LNCaP clone FGC (cell line): ENCODE results near the gene BRIX1.

Experiments used
- DNase-seq: peaks from one replicate; pipeline ENCODE4 v3.0.0-alpha.2; 2011; ENCODE audit warnings: low read depth
- H3K4me3 ChIP-seq: 2 replicates; pipeline ENCODE4 v1.5.1; 2011; ENCODE audit warnings: mild to moderate bottlenecking, low read depth, low read length, control low read depth
- TF ChIP-seq, protein P1 (sequence below): IDR thresholded peaks from 2 replicates; pipeline ENCODE4 v1.5.1; 2012; ENCODE audit warnings: mild to moderate bottlenecking; ENCODE audit not compliant: control insufficient read depth, insufficient read depth; ENCODE audit errors: extremely low read depth

The BRIX1 gene

DNA sequence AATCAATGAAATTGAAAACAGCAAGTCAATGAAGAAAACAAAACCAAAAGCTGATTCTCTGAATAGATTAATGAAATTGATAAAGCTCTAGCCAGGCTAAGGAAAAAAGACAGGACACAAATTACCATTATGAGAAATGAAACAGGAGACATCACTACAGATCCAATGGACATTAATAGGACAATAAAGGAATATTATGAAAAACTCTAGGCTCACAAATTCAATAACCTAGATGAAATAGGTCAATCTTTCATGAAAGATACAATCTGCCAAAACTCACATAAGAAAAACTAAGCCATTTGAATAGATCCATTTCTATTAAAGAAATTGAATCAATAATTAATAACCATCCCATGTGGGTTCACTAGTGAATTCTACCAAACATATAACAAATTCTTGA lies 39.2 kb upstream of the BRIX1 start:
- DNase-seq = no peak
- H3K4me3 ChIP-seq = no peak overlapping the region
- TF ChIP-seq, protein P1, sequence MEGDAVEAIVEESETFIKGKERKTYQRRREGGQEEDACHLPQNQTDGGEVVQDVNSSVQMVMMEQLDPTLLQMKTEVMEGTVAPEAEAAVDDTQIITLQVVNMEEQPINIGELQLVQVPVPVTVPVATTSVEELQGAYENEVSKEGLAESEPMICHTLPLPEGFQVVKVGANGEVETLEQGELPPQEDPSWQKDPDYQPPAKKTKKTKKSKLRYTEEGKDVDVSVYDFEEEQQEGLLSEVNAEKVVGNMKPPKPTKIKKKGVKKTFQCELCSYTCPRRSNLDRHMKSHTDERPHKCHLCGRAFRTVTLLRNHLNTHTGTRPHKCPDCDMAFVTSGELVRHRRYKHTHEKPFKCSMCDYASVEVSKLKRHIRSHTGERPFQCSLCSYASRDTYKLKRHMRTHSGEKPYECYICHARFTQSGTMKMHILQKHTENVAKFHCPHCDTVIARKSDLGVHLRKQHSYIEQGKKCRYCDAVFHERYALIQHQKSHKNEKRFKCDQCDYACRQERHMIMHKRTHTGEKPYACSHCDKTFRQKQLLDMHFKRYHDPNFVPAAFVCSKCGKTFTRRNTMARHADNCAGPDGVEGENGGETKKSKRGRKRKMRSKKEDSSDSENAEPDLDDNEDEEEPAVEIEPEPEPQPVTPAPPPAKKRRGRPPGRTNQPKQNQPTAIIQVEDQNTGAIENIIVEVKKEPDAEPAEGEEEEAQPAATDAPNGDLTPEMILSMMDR = no peak

DNA sequence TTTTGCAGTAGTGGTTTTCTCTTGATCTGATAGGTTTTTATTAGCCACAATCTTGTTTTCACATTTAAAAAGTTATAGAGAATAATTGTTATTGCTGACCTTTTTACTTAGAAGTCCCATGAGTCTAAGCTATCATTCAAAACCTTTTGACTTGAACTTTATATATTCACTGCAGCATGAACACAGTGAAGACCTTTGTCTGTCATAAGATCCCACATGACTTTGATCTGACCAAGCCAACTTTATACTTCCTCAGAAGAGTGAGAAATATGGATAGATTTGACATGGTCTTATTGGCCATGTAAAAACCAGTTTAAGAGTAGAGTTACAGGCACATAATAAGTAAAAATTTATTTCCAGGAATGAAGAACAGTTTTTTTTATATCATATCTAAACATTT lies 34.3 kb upstream of the BRIX1 start:
- DNase-seq = no peak
- TF ChIP-seq, protein P1 = no peak
- H3K4me3 ChIP-seq = no peak overlapping the region

DNA sequence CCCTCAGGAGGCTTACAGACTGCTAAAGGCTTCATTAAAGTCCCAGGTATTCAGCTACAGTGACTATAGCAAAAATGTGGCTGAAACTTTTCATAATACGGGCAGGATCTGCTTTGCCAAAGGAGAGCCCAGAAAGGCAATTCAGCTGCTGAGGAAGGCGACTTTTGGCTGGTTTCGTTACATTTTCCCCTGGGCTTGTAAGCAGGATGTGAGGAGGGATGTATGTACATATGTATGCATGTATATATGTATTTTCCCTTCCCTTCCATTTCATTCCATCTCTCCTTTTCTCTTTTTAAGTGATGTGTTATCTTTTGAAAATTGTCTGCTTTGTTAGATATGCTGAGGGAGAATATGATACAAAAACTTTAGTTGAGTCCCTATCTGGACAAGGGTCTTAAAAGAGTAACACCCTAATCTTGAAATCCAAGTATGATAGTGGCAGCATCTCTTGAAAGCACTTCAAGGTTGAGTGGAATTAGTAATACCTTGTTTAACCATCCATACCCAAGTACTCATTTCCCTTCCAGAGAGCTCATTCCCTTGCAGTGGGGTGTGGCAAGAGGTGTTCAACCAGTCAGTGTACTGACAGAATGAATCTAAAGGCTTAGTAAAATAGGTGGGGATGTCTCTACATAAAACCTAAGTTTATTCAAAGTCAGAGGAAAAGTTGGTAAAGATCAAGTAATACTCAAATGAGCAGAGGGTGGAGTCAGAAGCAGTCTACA lies 29.0 kb upstream of the BRIX1 start:
- TF ChIP-seq, protein P1 = no peak
- no peak for DNase-seq
- no peak overlapping the region for H3K4me3 ChIP-seq

DNA sequence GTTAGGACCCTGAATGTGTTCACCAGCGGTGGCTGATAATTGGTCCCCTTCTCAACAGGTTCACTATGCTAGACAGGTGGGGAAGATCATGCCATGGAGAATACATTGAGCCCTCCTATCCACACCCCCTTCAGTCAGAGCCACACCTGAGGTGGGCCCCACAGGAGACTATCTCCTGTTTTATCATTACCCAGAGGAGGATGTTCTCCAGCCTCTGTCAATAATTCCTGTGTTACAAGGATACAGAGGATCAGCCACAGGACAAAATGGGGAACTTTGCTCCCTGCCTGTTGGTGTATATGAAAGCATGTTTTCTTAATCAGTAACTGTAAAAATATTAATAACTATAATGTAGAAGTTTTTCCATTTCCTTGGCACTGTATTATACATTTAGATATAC lies 26.1 kb upstream of the BRIX1 start:
- no peak overlapping the region for H3K4me3 ChIP-seq
- TF ChIP-seq, protein P1 = no peak
- no peak for DNase-seq

DNA sequence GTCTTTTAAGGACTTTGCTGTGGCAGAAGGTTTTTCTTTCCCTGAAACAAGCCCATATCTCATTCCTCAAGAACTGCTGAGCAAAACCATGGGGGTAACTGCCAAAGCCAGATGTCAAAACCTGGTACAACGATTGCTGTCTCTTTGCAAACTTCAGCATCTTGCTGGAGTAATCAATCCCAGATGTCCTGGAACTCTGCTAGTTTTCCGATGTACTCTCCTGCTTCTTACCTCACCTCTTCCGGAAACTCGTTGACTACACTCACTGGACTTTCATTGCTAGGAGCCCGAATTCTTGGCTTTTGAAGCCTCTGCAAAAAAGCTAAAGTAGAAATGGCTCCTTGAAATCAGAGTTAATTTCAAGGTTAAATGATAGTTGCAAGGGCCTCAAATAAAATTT lies 23.5 kb upstream of the BRIX1 start:
- TF ChIP-seq, protein P1 = no peak
- DNase-seq = no peak
- no peak overlapping the region for H3K4me3 ChIP-seq

DNA sequence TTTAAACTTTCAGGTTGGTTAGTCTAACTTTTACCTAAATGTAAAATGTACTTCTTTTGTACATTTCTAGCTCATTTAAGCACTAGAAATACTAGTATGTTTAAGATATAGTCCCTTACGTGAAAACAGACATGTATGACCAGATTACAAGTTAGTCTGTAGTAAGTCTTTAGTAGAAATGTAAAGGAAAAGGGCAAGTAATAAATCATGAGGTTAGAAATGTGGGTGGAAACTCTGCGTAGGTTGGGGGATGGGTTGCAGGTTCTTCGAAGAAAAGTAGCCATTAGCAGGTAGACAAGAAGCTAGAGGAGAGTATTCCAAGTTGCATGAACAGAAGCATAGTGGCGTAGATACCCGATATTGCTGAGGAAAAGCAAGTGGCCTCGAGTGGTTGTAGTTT lies 23.1 kb upstream of the BRIX1 start:
- DNase-seq = no peak
- TF ChIP-seq, protein P1 = no peak
- no peak overlapping the region for H3K4me3 ChIP-seq

DNA sequence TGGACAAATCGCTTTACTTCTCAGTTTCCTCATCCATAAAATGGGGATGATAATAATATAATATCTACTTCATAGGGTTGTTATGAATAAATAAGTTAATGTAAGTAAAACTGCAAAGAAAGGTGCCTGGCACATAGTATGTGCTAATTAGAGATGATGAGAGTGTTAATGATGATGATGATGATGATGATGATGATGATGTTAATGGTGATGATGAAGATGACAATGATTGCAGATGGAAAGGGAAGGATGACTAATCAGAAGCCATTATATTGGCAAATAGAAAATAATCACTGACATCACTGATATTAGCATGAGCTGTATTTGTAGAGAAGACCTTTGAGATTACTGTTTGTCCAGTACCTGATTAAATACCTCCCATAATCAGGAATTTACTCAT lies 20.8 kb upstream of the BRIX1 start:
- TF ChIP-seq, protein P1 = no peak
- DNase-seq = no peak
- no peak overlapping the region for H3K4me3 ChIP-seq
